Caco-2 (cell line): ENCODE measurements around the gene ZNF384. TPM values are rescaled to one million over a fixed set of nuclear protein-coding genes. Genes with fewer than 3 reads are reported as not detected.

Source experiments
- BruUV-seq: library from RNA; stranded (reverse); fragments of 400-500 nt; replicated peaks from 2 replicates; lab custom pipeline; 2021; lab: Mats Ljungman, UMichigan
- CTCF ChIA-PET: fragments of 300-600 bp; sonication (Branson Sonifier 250); formaldehyde crosslinking; loops from one replicate; lab custom pipeline; 2022; ENCODE audit warnings: antibody characterized with exemption; lab: Charles Lee
- POLR2A ChIA-PET: fragments of 300-600 bp; sonication (Branson Sonifier 250); formaldehyde crosslinking; loops from one replicate; lab custom pipeline; 2022; ENCODE audit warnings: antibody characterized with exemption; lab: Charles Lee
- DNase-seq, 2 experiments: peaks; one replicate each; pipeline versions ENCODE4 v3.0.0 to v3.0.0-alpha.2; 2020 to 2022
- H3K27me3 ChIP-seq: replicated peaks from 2 replicates; pipeline ENCODE4 v1.6.0; 2011; ENCODE audit warnings: low read length; ENCODE audit not compliant: control insufficient read depth, insufficient read depth
- H3K36me3 ChIP-seq: 2 replicates; pipeline ENCODE4 v1.5.1; 2011; ENCODE audit warnings: low read length; ENCODE audit not compliant: control insufficient read depth, insufficient read depth
- H3K4me1 ChIP-seq: fragments of 250-450 bp; sonication (Bioruptor Pico); 2 replicates; pipeline ENCODE4 v1.5.1; 2020; ENCODE audit warnings: mild to moderate bottlenecking
- H3K4me3 ChIP-seq: 2 replicates; pipeline ENCODE4 v1.5.1; 2011; ENCODE audit warnings: low read depth, mild to moderate bottlenecking, control low read depth, low read length
- H3K9me3 ChIP-seq: fragments of 250-450 bp; sonication (Bioruptor Pico); 2 replicates; pipeline ENCODE4 v1.5.1; 2020; ENCODE audit warnings: mild to moderate bottlenecking, moderate library complexity
- H3K27ac Mint-ChIP-seq: one replicate; pipeline ENCODE4 v1.8.0; 2022; ENCODE audit warnings: mixed read lengths; ENCODE audit not compliant: unreplicated experiment
- H3K27me3 Mint-ChIP-seq: one replicate; pipeline ENCODE4 v1.8.0; 2022; ENCODE audit warnings: mixed read lengths; ENCODE audit not compliant: insufficient read depth, unreplicated experiment
- H3K36me3 Mint-ChIP-seq: one replicate; pipeline ENCODE4 v1.8.0; 2022; ENCODE audit warnings: mild to moderate bottlenecking, mixed read lengths; ENCODE audit not compliant: insufficient read depth, unreplicated experiment
- H3K4me1 Mint-ChIP-seq: one replicate; pipeline ENCODE4 v1.8.0; 2022; ENCODE audit warnings: low read depth, mixed read lengths; ENCODE audit not compliant: unreplicated experiment
- H3K4me3 Mint-ChIP-seq: one replicate; pipeline ENCODE4 v1.8.0; 2022; ENCODE audit warnings: mild to moderate bottlenecking, moderate library complexity, mixed read lengths; ENCODE audit not compliant: unreplicated experiment
- H3K9me3 Mint-ChIP-seq: one replicate; pipeline ENCODE4 v1.8.0; 2022; ENCODE audit warnings: mixed read lengths; ENCODE audit not compliant: unreplicated experiment
- intact Hi-C: fragments of 100-400 bp; cut with micrococcal nuclease; formaldehyde crosslinking; loops from one replicate; pipeline ENCODE4 v1.10.0; 2022; ENCODE audit not compliant: unreplicated experiment
- total RNA-seq: library from RNA; stranded (reverse); gene quantifications from 2 replicates; pipeline ENCODE4 v1.2.3, GENCODE V29; 2022
- TF ChIP-seq, protein P1 (sequence below), 2 experiments: fragments of 200-600 bp in 1 of 2; IDR thresholded peaks; 1 replicate in 1 of 2; 2 replicates in 1 of 2; pipeline versions ENCODE4 v1.5.1 to v1.8.0; 2011 to 2022; ENCODE audit warnings: antibody characterized with exemption in 1 of 2, control low read depth in 1 of 2, inconsistent platforms in 1 of 2, low read depth in 1 of 2, low read length in 1 of 2, mild to moderate bottlenecking in 1 of 2, moderate library complexity in 1 of 2; ENCODE audit not compliant: insufficient read depth in 1 of 2, severe bottlenecking in 1 of 2, unreplicated experiment in 1 of 2

Gene ZNF384
- total RNA-seq, 1 experiment from 2014 or later = 127 TPM

DNA sequence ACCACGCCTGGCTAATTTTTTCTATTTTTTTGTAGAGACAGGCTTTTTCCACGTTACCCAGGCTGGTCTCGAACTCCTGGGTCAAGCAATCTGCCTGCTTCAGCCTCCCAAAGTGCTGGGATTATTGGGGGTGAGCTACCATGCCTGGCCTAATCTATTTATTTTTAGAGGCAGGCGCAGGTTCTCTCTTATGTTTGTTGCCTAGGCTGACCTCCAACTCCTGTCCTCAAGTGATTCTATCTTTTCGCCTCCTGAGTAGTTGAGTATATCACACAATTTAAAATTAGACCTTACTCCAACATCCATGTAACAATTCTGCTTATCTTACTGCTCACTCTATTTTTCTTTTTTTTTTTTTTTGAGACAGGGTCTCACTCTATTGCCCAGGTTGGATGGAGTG is 35.2 kb downstream of the ZNF384 start:
- no peaks in the 10 kb centered on the region for H3K4me1 Mint-ChIP-seq
- H3K27me3 ChIP-seq = no peaks in the 10 kb centered on the region
- H3K4me1 ChIP-seq = no peaks in the 10 kb centered on the region
- no TSS peak for BruUV-seq
- no peak overlapping the region for H3K4me3 ChIP-seq
- no peaks in the 10 kb centered on the region for H3K27me3 Mint-ChIP-seq
- DNase-seq = no peak
- H3K27ac Mint-ChIP-seq = no peak overlapping the region
- TF ChIP-seq, protein P1, sequence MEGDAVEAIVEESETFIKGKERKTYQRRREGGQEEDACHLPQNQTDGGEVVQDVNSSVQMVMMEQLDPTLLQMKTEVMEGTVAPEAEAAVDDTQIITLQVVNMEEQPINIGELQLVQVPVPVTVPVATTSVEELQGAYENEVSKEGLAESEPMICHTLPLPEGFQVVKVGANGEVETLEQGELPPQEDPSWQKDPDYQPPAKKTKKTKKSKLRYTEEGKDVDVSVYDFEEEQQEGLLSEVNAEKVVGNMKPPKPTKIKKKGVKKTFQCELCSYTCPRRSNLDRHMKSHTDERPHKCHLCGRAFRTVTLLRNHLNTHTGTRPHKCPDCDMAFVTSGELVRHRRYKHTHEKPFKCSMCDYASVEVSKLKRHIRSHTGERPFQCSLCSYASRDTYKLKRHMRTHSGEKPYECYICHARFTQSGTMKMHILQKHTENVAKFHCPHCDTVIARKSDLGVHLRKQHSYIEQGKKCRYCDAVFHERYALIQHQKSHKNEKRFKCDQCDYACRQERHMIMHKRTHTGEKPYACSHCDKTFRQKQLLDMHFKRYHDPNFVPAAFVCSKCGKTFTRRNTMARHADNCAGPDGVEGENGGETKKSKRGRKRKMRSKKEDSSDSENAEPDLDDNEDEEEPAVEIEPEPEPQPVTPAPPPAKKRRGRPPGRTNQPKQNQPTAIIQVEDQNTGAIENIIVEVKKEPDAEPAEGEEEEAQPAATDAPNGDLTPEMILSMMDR (IDR thresholded peaks at IDR 0.05; ENCODE audit: insufficient read depth in 1 of 2, low read depth in 1 of 2, low read length in 1 of 2, severe bottlenecking in 1 of 2, unreplicated experiment in 1 of 2) = no peak
- CTCF ChIA-PET = no interaction called here
- intact Hi-C loops = no loop called here
- no peak overlapping the region for H3K4me3 Mint-ChIP-seq
- POLR2A ChIA-PET = no interaction called here
- no peaks in the 10 kb centered on the region for H3K9me3 Mint-ChIP-seq
- H3K9me3 ChIP-seq = no peaks in the 10 kb centered on the region
- H3K36me3 Mint-ChIP-seq = peaks cover 21% of the 10 kb centered on the region
- no peaks in the 10 kb centered on the region; the same call in none of the 2 replicates for H3K36me3 ChIP-seq

DNA sequence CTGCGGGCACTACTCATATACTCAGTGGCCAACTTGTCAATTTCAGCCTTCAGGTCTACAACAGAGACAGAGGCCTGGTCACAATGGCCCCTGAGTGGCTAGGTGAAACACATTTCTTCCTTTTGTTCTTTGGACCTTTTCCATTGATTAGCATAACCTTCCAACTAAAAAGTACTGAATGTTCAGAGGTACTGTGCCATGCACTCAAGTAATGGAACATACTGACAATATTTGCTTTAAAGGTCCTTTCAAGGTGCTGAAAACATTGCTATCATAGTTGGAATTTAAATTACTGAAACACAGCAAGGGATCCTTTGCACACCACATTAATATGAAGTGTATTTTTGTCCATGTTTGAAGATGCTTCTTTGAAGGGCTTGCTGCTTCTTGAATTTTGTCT is 35.8 kb downstream of the ZNF384 start:
- Mint-ChIP-seq H3K4me3 (no peak overlapping the region), H3K4me1 (no peaks in the 10 kb centered on the region), H3K36me3 (peaks cover 15% of the 10 kb centered on the region), H3K9me3 (no peaks in the 10 kb centered on the region), H3K27me3 (no peaks in the 10 kb centered on the region), H3K27ac (no peak overlapping the region)
- no peak overlapping the region for H3K4me3 ChIP-seq
- POLR2A ChIA-PET = no interaction called here
- no peaks in the 10 kb centered on the region; the same call in none of the 2 replicates for H3K36me3 ChIP-seq
- no peaks in the 10 kb centered on the region for H3K4me1 ChIP-seq
- DNase-seq = no peak
- no peaks in the 10 kb centered on the region for H3K27me3 ChIP-seq
- H3K9me3 ChIP-seq = no peaks in the 10 kb centered on the region
- no TSS peak for BruUV-seq
- CTCF ChIA-PET = no interaction called here
- intact Hi-C loops = no loop called here
- TF ChIP-seq, protein P1 (IDR thresholded peaks at IDR 0.05; ENCODE audit: insufficient read depth in 1 of 2, low read depth in 1 of 2, low read length in 1 of 2, severe bottlenecking in 1 of 2, unreplicated experiment in 1 of 2) = no peak

DNA sequence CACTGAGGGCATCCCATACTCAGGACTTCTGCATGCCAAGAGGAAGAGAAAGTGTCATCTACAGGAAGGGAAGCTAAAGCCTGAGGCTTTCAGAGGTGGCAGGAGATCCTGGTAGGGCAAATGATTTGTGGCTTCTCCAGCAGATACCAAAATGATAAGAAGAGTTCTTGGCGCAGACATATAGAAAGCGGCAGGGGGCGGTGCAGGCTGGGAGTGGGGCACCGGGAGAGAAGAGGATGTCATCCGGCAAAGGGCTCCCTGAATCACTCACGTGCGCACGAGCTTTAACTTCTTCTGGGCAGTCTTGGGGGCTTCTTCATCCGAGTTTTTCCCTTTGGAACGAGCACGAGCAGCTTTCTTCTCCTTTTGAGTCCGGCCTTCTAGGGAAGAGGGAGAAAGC is 36.8 kb downstream of the ZNF384 start:
- Mint-ChIP-seq H3K4me3 (no peak overlapping the region), H3K9me3 (no peaks in the 10 kb centered on the region), H3K27ac (no peak overlapping the region), H3K27me3 (no peaks in the 10 kb centered on the region), H3K4me1 (no peaks in the 10 kb centered on the region), H3K36me3 (peaks cover 15% of the 10 kb centered on the region)
- TF ChIP-seq, protein P1 (IDR thresholded peaks at IDR 0.05; ENCODE audit: insufficient read depth in 1 of 2, low read depth in 1 of 2, low read length in 1 of 2, severe bottlenecking in 1 of 2, unreplicated experiment in 1 of 2) = no peak
- no peak for DNase-seq
- CTCF ChIA-PET = interaction anchor here (0.8 kb wide), 1 partner anchor 73 kb away, joined by 10 read pairs; no protein-coding TSS in a partner anchor
- no peaks in the 10 kb centered on the region for H3K9me3 ChIP-seq
- no peaks in the 10 kb centered on the region; the same call in none of the 2 replicates for H3K36me3 ChIP-seq
- intact Hi-C loops = no loop called here
- no peaks in the 10 kb centered on the region for H3K27me3 ChIP-seq
- no peaks in the 10 kb centered on the region for H3K4me1 ChIP-seq
- POLR2A ChIA-PET = no interaction called here
- BruUV-seq = no TSS peak
- no peak overlapping the region for H3K4me3 ChIP-seq
